NCI-H526 (cell line): Measurements from ENCODE around the gene SELENOI.
A peak's percentile ranks its signal among the peaks of the same experiment; 100 is the strongest.
"Not testable (repeated sequence)": the region's sequence is repeated elsewhere in the genome, so short reads cannot be mapped to it uniquely, and the experiment has no call there.

Source experiments
- DNase-seq, 2 experiments: peaks; one replicate each; lab custom pipeline; 2025; lab: John Stamatoyannopoulos, UW

SELENOI gene, protein sequence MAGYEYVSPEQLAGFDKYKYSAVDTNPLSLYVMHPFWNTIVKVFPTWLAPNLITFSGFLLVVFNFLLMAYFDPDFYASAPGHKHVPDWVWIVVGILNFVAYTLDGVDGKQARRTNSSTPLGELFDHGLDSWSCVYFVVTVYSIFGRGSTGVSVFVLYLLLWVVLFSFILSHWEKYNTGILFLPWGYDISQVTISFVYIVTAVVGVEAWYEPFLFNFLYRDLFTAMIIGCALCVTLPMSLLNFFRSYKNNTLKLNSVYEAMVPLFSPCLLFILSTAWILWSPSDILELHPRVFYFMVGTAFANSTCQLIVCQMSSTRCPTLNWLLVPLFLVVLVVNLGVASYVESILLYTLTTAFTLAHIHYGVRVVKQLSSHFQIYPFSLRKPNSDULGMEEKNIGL

DNA sequence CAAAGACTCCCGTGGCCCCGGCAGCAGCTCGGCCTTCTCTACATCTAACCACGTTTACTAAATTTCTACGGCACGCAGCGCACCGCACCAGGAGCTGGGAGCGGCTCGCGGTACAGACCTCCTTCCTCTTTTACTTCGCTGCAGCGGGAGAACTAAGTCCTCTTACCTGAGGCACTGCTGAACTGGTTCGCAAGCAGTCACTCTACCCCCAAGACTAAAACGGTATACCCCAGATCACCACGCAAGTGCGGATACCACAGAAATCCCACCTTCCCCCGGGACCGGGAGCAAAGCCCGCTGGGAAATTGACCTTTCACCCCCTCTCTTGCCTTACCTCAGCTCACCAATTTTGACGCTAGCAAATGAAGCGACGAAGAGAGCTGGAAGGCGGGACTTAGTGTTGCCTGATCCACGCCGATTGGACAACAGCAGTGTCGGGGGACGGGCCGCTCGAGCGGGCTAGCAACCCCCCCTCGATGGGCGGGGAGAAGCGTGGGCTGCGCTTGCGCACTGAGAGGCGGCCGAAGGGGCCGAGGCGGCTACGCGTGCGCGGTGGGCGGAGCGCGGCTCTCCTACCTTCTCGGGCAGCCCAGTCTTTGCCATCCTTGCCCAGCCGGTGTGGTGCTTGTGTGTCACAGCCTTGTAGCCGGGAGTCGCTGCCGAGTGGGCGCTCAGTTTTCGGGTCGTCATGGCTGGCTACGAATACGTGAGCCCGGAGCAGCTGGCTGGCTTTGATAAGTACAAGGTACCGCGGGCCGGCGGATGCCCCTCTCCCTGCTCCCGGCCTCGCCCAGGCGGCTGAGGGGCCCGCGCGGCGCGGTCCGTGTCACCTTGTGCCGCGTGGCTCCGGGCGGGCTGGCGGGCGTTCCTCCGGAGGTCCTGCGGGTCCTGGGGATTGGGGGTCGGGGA, at the start of gene SELENOI:
TSS of gene SELENOI (plus strand) at position 599 of the 909 bp plus-strand sequence. CDS start at position 689, 90 bp downstream.
- DNase-seq, result peak; percentile 99

DNA sequence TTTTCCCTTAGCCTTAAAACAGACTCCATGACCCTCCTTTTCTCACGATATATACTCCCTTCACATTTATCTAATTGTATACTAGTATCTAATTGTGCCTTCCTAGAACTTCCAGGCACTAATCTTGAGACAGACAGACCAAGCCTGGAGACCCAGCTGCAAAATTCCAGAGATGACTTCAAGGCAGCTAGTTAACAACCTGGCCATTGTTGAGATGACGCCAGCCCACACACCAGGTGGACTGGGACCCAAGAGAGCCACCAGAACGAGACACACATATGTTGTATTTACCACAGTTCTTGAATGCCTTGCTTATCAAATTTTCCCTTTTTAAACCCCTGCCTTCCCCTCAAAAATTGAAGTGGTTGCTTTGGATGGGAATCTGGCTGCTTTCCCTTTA, 48.9 kb upstream of the SELENOI start:
- no peak for DNase-seq

DNA sequence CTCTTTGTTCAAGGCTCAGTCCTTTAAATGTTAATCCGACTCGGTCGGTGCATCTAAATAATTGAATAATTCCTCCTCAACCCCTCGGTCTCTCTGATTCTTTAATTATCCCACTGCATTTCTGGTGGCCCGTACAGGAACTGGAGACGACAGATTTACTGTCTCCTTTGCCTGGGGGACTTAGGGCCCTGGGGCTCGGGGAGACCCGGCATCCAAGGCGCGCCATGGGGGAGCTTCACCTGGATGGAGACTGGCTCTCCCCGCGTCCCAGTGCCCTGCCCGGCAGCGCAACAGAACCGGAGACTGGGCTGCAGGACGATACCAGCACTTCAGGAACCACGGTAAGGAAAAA, 47.7 kb upstream of the SELENOI start:
- no peak for DNase-seq

DNA sequence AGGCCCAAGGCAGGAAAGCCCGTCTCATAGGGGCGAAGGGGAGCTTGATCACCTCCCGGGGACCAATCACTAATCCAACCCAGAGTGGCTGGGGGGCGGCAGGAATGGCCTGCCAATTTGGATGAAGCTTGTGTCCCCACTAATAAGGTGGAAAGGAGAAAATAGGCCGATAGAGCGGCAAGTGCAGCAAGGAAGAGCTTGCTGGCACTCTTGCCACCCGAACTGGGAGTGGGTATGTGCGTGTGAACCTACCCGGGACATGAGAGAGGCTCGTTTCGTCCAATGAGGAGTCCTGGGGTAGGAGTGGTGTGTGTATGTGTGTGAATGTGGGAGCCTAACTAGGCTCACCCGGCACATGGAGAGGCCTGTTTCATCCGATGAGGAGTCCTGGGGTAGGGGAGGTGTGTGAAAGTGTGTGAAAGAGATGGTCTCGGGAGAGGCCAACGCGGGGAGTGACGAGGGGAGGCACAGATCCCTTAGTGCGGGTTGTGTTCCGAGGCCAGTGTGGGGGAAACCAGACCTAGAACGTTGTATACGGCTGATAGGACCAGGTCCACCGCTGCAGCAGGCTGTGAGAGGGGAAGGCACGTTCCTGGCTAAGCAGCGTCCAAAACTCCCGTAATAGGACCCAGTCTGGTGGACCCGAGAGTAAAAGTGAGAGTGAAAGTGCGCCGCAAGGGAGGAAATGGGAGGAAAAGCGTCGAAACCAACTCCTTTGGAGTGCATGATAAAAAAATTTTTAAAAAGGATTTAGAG, 47.1 kb upstream of the SELENOI start:
- DNase-seq, result no peak

DNA sequence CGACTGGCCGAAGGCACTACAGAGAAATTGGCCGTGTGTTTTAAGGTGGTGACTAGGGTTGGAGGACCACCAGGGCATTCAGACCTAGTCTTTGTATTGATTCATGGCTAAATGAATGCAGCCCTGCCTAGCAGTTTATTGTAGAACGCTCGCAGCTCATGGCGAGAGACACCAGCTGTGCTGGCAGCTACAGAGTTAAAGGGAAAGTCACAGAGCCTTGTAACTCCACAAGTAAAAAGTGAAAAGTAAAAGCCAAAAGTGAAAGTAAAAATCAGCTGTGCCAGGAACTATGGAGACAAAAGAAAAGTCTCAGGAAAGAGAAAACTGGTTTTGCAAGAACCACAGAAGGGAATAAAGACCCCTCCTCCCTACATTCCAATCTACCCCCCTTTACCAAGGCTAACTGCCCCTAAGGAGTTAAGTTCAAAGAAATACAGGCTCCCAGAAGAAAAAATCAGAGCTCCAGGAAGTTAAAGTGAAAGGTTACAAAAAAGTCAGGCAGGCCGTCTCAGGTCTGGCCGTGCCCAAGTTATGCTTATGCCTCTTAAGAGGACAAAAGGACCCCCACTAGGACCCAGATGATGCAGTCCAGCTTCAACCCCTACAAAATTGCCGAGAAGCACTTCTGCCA, 46.4 kb upstream of the SELENOI start:
- no peak for DNase-seq

DNA sequence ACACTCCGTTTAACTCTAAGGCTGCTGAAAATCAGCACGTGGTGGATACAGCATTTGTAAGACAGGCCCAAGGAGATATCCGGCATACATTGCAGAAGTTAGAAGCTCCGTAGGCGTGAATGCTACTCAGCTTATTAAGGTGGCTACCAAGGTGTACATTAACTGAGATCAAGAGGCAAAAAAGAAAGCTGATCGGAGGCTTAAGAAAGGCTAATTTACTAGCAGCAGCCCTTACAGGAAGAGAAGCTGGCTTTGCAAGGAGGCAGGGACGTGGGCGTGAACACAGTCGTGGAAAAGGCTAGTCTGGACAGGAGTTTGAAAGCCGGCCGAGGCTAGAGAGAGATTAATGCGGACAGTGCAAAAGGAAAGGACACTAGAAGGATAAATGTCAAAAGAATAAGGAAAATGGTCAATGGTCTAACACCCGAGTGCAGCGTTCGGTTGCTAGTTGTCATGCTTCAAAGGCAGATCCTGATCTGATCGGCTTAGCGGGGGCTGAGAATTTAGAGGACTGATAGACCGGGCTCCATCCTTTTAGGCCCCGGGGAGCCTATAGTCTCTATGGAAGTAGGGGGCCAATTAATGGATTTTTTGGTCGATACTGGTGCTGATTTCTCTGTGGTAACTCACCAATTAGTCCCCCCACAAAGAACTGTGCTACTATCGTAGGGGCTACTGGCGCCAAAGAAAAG, 45.6 kb upstream of the SELENOI start:
- DNase-seq, result no peak

DNA sequence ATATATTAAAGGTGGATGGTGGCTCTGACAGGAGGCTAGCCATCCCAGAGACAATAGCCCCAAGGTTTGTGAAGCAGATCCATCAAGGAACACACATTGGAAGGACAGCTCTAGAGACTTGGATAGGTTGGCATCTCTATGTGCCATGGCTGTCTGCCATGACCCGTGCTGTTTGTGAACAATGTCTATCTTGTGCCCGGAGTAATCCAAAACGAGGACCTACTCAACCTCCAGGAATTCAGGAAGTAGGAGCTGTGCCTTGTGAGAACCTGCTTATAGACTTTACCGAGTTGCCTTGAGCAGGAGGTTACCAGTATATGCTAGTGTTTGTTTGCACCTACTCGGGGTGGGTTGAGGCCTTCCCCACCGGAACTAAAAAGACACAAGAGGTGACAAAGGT, 43.1 kb upstream of the SELENOI start:
- DNase-seq, result no peak

DNA sequence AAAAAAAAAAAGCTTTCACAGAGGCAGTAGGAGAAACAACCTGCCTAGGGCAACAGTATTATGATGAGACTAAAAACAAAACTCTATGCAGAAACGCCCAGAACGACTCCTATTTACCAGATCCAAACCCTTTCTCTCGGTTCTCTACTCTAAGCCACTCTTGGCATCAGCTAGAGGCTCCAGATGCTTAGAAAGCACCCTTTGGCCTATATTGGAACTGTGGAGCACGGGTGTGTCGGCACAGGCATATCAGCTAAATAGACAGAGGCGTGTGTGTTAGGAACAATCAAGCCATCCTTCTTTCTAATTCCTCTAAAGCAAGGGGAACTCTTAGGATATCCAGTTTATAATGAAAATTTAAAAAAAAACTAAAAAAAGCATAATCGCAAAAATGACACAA, 40.8 kb upstream of the SELENOI start:
- not testable (repeated sequence) for DNase-seq

DNA sequence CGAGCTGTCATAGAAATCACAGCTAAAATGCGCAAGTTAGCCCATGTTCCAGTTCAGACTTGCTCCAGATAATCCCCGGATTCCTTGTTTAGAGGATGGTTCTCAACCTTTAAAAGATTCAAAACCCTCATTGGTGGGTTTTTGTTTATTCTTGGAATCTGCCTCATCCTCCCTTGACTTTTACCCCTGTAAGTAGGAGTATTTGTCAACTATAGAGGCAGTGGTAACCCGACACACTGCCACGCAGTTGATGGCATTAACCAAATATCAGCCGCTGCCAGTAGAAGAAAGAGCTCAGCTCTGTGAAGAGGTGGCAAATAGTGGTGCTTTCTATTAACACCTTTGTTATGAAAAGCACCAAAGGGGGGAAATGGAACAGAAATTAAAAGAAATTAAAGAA, 40.4 kb upstream of the SELENOI start:
- no peak for DNase-seq

DNA sequence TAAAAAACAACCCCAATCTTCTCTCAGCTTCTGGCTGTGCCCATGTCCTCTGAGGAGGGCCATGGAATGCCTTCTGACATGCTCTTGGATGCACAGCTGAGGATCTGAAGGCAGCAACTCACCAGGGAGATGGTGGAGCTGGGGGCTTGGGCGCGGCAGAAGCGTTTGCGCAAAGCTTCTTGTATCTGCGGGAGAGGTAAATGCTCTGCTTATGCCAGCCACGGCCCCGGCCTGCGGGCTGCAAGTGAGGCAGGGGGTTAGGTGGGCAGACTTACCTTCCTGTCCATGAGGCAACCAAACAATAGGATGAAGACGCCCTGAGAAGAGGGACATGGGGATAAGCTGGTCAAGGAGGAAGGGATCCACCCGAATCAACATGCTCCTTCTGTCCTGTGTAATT, 36.0 kb upstream of the SELENOI start:
- no peak for DNase-seq

DNA sequence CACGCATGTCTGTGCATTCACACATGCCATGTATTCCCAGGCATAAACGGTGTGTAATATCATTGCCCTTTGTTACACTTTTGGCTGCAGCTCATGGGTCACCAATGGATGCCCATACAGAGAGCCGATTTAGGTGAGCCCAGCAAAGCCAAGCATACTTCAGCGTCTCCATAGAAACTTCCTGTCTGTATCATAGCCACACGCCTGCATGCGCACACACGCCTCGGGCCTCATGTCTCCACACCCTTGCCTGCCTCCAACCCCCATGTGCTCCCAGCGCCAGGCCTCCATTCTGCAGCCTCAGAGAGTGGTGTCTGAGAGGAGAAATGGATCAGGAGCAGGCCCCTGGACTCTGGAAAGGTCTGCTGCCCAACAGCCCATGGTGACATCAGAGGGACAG, 33.5 kb upstream of the SELENOI start:
- DNase-seq, result no peak

DNA sequence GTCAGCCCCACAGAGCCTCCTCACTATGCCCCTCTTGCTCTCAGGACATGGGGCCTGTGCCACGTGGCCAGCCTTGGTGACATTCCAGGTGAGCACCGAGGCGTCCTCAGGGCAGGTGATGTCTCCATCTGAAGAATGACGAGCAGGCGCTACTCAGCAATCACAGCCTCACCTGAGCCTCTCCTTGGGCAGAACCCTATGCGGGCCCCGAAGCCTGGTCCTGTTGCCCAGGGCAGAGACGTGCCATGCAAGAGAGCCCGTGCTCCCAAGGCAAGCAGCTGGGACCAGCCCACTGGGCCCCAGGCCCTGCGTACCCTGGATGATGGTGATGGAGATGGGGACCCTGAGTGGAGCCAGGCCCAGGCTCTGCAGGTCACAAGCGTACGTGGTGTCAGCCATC, 32.5 kb upstream of the SELENOI start:
- no peak for DNase-seq

DNA sequence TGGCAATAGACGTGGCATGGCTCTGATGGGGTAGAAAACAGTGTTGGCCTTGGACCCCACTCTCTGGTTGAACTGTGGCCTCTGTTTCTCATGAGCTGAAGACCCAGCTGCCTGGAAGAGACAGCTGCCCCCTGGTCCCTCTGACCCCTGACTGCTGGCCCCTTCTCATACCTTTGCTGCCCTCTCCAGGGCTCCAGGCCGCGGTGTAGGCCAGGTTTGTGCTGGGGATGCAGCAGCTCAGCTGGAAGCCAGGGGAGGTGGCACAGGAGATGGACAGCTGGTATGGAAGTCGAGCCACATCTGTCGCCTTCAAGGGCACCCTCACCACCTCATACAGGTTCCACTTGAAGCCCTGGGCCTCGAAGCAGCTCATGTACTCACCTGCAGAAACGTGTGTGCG, 31.7 kb upstream of the SELENOI start:
- DNase-seq, result no peak

DNA sequence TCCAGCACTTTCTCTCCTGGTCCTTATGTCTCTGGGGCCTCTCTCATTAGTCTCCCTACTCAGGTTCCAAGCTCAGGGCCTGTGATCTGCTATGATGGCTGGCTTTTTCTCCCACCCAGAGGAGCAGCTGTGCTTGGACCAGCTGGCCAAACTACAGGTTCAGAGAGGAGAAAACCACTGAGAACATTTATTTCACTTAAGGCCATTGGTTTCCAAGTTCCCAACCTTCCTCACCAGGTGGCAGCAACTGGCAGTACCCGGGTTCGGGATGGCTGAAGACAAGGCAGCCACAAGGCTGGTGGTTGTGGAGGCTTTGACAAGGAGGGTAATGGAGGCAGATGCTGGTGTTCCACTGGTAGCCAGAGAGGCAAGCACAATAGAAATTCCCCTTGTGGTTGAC, 29.9 kb upstream of the SELENOI start:
- DNase-seq, result peak in 1 of 2 experiments; percentile 36

DNA sequence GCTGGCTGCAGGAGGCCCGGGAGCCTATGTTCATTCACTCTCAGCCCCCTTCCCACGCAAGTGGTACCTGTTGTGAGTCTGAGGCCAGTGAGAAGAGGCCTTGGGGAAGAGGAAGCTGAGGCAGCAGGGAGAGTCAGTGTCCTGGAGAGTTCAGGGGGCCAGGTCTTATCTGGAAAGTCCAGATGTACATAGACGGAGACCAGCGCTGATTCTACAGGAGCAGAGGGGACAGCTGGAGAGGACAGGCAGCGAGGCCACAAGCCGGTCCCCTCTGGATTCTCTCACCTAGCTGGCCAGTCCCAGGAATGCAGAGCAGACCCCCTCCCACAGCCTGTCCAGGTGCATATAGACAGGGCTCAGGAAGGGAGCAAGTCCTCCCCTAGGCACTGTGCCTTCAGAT, 29.1 kb upstream of the SELENOI start:
- DNase-seq, result no peak

DNA sequence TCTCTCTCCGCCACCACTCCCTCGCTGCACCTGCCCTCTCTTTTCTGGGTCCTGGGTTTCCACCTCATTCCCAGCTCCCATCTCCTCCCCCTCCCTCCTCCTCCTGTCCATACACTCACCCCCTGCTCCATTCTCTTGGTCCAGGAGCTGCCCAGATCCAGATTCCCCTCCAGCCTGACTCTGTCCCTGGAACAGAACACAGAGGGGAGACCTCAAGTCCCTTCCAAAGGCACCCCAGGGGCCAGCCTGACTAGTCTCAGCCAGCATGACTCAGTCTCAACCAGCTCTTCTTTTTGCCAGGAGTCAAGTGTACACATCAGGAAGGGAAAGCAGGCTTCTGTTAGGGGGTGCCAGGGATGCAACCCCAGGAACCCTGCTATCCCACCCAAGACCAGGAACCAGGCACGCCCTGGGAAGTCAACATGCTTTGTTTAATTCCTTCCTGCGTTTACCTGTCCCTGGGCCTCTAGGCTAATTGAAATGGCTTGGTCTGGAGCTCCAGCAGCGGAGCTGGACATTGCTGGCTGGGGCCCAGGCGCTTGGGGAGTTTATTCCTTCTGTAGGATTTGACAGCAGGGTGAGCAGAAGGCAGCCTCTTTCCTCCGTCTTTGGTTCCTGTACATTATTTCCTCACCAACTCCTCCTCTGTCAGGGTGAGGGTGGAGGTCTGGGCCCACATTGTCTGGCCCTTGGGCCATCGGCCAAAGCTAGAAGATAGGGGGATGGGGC, 28.4 kb upstream of the SELENOI start:
- no peak for DNase-seq

DNA sequence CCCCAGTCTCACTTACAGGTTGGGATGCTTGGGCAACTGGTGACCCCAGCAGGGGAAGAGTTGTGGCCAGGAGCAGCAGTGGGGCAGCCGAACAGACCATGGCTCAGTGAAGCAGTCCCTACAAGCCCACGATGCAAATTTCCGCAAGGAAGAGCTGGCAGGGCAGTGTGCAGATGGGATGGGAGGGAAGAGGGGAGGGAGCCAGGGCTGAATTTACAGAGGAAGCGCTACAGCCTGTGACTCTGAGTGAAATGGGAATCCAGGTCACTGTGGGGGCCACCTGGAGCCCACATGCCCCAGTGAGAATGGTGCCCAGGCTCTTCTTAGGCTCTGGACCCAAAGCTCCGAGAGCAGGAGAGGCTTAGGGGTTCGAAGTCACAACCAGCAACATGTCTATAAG, 27.0 kb upstream of the SELENOI start:
- DNase-seq, result peak; percentile 14 to 77

DNA sequence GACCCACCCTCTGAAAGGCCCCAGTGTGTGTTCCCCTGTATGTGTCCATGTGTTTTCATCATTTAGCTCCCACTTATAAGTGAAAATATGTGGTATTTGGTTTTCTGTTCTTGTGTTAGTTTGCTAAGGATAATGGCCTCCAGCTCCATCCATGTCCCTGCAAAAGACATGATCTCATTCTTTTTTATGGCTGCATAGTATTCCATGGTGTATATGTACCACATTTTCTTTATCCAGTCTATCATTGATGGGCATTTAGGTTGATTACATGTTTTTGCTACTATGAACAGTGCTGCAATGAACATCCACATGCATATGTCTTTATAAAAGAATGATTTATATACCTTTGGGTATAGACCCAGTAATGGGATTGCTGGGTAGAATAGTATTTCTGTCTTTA, 21.5 kb upstream of the SELENOI start:
- DNase-seq, result not testable (repeated sequence)

DNA sequence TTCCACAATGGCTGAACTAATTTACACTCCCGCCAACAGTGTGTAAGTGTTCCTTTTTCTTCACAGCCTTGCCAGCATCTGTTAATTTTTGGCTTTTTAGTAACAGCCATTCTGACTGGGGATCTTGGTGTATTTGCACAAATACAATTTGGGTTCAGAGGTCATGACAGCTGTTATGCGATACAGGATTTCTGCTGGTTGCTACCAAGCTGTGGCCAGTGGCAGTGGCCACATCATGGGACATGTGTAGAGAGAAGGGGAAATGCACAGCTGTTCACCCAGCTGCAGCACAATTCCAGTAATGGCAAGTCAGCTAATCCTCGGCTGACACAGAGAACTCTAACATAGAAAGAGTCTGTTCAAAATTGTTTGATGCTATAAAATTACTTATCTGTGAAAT, 21.0 kb upstream of the SELENOI start:
- DNase-seq, result no peak

DNA sequence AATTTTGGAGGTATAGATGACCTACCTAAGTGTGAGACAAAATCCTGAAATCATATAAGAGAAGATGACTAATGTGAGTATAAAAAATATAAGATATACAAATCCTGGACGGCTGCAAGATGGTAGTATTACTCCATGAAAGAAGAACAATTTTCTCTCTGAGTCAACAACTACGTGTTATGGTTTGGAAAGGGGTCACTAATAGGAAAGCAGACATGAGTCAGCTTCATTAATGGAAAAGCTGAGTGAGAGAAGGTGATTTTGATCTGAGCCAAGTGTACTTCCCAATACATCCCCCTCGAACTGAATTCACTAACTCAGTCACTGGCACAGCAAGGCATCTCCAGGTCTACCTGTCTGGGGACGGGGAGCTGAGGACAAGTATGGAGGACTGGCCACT, 20.1 kb upstream of the SELENOI start:
- DNase-seq, result no peak

DNA sequence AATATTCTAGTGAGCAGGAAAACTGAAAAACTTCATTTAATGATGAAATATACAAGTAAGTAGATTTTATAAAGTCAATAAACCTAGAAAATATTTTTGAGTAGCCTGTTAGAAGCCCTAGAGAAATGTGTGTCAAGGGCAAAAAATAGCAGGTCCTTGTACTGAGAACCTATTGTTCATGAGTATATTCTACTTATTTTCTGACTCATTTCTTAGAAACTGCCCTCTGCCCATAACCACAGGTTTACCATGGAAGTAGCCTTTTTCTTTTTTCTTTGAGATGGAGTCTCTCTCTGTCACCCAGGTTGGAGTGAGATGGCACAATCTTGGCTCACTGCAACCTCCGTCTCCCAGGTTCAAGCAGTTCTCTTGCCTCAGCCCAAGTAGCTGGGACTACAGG, 19.4 kb upstream of the SELENOI start:
- no peak for DNase-seq
